Urinary bladder (tissue), 4 donors: ENCODE data around the gene PTPN6. TPM values are rescaled to one million over a fixed set of nuclear protein-coding genes. Genes with fewer than 3 reads are reported as not detected.

Experiments
- DNase-seq: peaks from one replicate; pipeline ENCODE4 v3.0.0-alpha.2; 2015; ENCODE audit errors: extremely low spot score
- H3K27ac ChIP-seq: one replicate; pipeline ENCODE4 v1.5.1; 2013; ENCODE audit warnings: low read depth, mild to moderate bottlenecking, moderate library complexity
- H3K36me3 ChIP-seq: one replicate; pipeline ENCODE4 v1.6.1; 2013; ENCODE audit warnings: mild to moderate bottlenecking, moderate library complexity; ENCODE audit not compliant: insufficient read depth
- H3K4me1 ChIP-seq: one replicate; pipeline ENCODE4 v1.6.1; 2013; ENCODE audit warnings: mild to moderate bottlenecking, moderate library complexity; ENCODE audit not compliant: insufficient read depth
- H3K4me3 ChIP-seq: one replicate; pipeline ENCODE4 v1.5.1; 2013; ENCODE audit warnings: low read depth, low read length
- WGBS: extraction: QIAGEN DNeasy Blood & Tissue Kit; methylation state at CpG from one replicate; pipeline ENCODE4 v1.1.7; 2013; 5-methylcytosine and 5-hydroxymethylcytosine counted together
- polyA plus RNA-seq: library from polyadenylated mRNA; stranded (reverse); fragments of 200-250 nt; gene quantifications from one replicate; pipeline ENCODE4 v1.2.3, GENCODE V29; 2013
- total RNA-seq: library from RNA; depleted of rRNA; stranded (reverse); fragments of >200 nt; gene quantifications from one replicate; pipeline ENCODE4 v1.2.3, GENCODE V29; 2014
- donor health status: healthy with polysubstance abuse.
- donor health status: healthy.

Gene PTPN6
- total and polyA plus RNA-seq, 2 donors = 6.1 to 17.2 TPM

GRCh38 chr12:6952121-6952862 lies 1.1 kb downstream of the PTPN6 start:
- DNase-seq = no peak
- no peaks in the 10 kb centered on the region for H3K4me1 ChIP-seq
- no peak overlapping the region for H3K4me3 ChIP-seq
- no peak overlapping the region for H3K27ac ChIP-seq
- peaks cover 5% of the 10 kb centered on the region for H3K36me3 ChIP-seq
- 64% methylated on average over 22 of the region's 22 CpGs for WGBS

- 81% methylated on average over 15 of the region's 15 CpGs for WGBS
- no peak overlapping the region for H3K27ac ChIP-seq
- no peak for DNase-seq
- H3K4me3 ChIP-seq = no peak overlapping the region
- peaks cover 5% of the 10 kb centered on the region for H3K36me3 ChIP-seq
- no peaks in the 10 kb centered on the region for H3K4me1 ChIP-seq
These were observed 1.8 kb downstream of the PTPN6 start for GRCh38 chr12:6952863-6953441.

GRCh38 chr12:6953442-6954315 lies 2.5 kb downstream of the PTPN6 start:
- Histone ChIP-seq H3K27ac (no peak overlapping the region), H3K4me1 (no peaks in the 10 kb centered on the region), H3K4me3 (no peak overlapping the region), H3K36me3 (peaks cover 5% of the 10 kb centered on the region)
- DNase-seq = no peak
- WGBS = 52% methylated on average over 24 of the region's 24 CpGs

GRCh38 chr12:6954316-6955107 lies 3.4 kb downstream of the PTPN6 start:
- no peak overlapping the region for H3K4me3 ChIP-seq
- DNase-seq = no peak
- peaks cover 5% of the 10 kb centered on the region for H3K36me3 ChIP-seq
- no peak overlapping the region for H3K27ac ChIP-seq
- WGBS = 88% methylated on average over 21 of the region's 21 CpGs
- no peaks in the 10 kb centered on the region for H3K4me1 ChIP-seq

GRCh38 chr12:6955108-6956020 lies 4.2 kb downstream of the PTPN6 start:
- Histone ChIP-seq H3K4me3 (no peak overlapping the region), H3K27ac (no peak overlapping the region), H3K4me1 (no peaks in the 10 kb centered on the region), H3K36me3 (peaks cover 5% of the 10 kb centered on the region)
- 86% methylated on average over 22 of the region's 22 CpGs for WGBS
- no peak for DNase-seq

- no peak for DNase-seq
- Histone ChIP-seq H3K27ac (no peak overlapping the region), H3K36me3 (peaks cover 5% of the 10 kb centered on the region), H3K4me1 (no peaks in the 10 kb centered on the region), H3K4me3 (no peak overlapping the region)
- 82% methylated on average over 28 of the region's 28 CpGs for WGBS
These were observed 5.0 kb downstream of the PTPN6 start for GRCh38 chr12:6956021-6956727.

GRCh38 chr12:6957151-6957701 lies 6.1 kb downstream of the PTPN6 start:
- H3K4me3 ChIP-seq = no peak overlapping the region
- peaks cover 5% of the 10 kb centered on the region for H3K36me3 ChIP-seq
- no peaks in the 10 kb centered on the region for H3K4me1 ChIP-seq
- WGBS = 83% methylated on average over 20 of the region's 20 CpGs
- no peak for DNase-seq
- no peak overlapping the region for H3K27ac ChIP-seq

GRCh38 chr12:6957741-6958608 lies 6.8 kb downstream of the PTPN6 start:
- DNase-seq = no peak
- WGBS = 85% methylated on average over 28 of the region's 28 CpGs

GRCh38 chr12:6958609-6959057 lies 7.5 kb downstream of the PTPN6 start:
- Histone ChIP-seq H3K4me3 (no peak overlapping the region), H3K27ac (no peak overlapping the region), H3K4me1 (no peaks in the 10 kb centered on the region), H3K36me3 (peaks cover 5% of the 10 kb centered on the region)
- no peak for DNase-seq
- 70% methylated on average over 10 of the region's 10 CpGs for WGBS

More at GRCh38 chr12:6957741-6958608, 6.8 kb downstream of the PTPN6 start:
- H3K4me3 ChIP-seq = no peak overlapping the region
- no peaks in the 10 kb centered on the region for H3K4me1 ChIP-seq
- no peak overlapping the region for H3K27ac ChIP-seq
- peaks cover 5% of the 10 kb centered on the region for H3K36me3 ChIP-seq

GRCh38 chr12:6959058-6959804 lies 8.1 kb downstream of the PTPN6 start:
- Histone ChIP-seq H3K4me1 (no peaks in the 10 kb centered on the region), H3K27ac (no peak overlapping the region), H3K36me3 (peaks cover 5% of the 10 kb centered on the region), H3K4me3 (no peak overlapping the region)
- no peak for DNase-seq
- 61% methylated on average over 24 of the region's 24 CpGs for WGBS
